Breast epithelium (tissue), 3 donors: ENCODE data around the gene OR5B3.

ENCODE experiments used
- CTCF ChIP-seq, 3 donors: fragments of 450-650 bp; IDR thresholded peaks; one replicate each; pipeline ENCODE4 v1.5.1; 2016 to 2017; ENCODE audit warnings: antibody characterized with exemption in 3 of 3, mild to moderate bottlenecking in 3 of 3, moderate library complexity in 3 of 3
- POLR2A ChIP-seq: fragments of 450-650 bp; IDR thresholded peaks from one replicate; pipeline ENCODE4 v1.6.1; 2016; ENCODE audit warnings: antibody characterized with exemption, mild to moderate bottlenecking, moderate library complexity
- POLR2AphosphoS5 ChIP-seq, 3 donors: sonication (generic); formaldehyde crosslinking; IDR thresholded peaks; one replicate each; pipeline ENCODE4 v1.6.1; 2017; ENCODE audit warnings: antibody characterized with exemption in 3 of 3

GRCh38 chr11:58429273-58429672 is 22.6 kb upstream of the OR5B3 start:
- TF ChIP-seq CTCF (IDR thresholded peaks at IDR 0.05) (no peak), POLR2AphosphoS5 (IDR thresholded peaks at IDR 0.05) (no peak), POLR2A (no peak)
